Panc1 (cell line): ENCODE measurements around the gene IGFBP5. TPM values are rescaled to one million over a fixed set of nuclear protein-coding genes. Genes with fewer than 3 reads are reported as not detected.

Experiments
- ATAC-seq: fragments of 200-7000 bp; cut with Tn5 transposase; 2 replicates; pipeline ENCODE4 v1.9.1; 2020; ENCODE audit warnings: mild to moderate bottlenecking, moderate library complexity
- BruUV-seq: library from RNA; stranded (reverse); fragments of 400-500 nt; replicated peaks from 2 replicates; lab custom pipeline; 2021; lab: Mats Ljungman, UMichigan
- CTCF ChIA-PET: fragments of 300-600 bp; sonication (Branson Sonifier 250); formaldehyde crosslinking; loops from one replicate; lab custom pipeline; 2022; ENCODE audit warnings: antibody characterized with exemption; lab: Charles Lee
- POLR2A ChIA-PET: fragments of 300-600 bp; sonication (Branson Sonifier 250); formaldehyde crosslinking; loops from one replicate; lab custom pipeline; 2022; ENCODE audit warnings: antibody characterized with exemption; lab: Charles Lee
- DNase-seq: peaks from one replicate; pipeline ENCODE4 v3.0.0-alpha.2; 2010; ENCODE audit warnings: low read depth, low spot score
- H3K27ac ChIP-seq: 2 replicates; pipeline ENCODE4 v1.5.1; 2011; ENCODE audit warnings: mild to moderate bottlenecking, low read length, inconsistent platforms
- H3K27me3 ChIP-seq: fragments of 200-500 bp; sonication (Bioruptor generic); 2 replicates; pipeline ENCODE4 v1.6.0; 2014; ENCODE audit warnings: low read length, inconsistent platforms; ENCODE audit not compliant: control insufficient read depth, insufficient read depth
- H3K36me3 ChIP-seq: fragments of 200-500 bp; sonication (Bioruptor generic); 2 replicates; pipeline ENCODE4 v1.5.1; 2014; ENCODE audit warnings: inconsistent platforms, mild to moderate bottlenecking, low read length, moderate library complexity; ENCODE audit not compliant: control insufficient read depth, insufficient read depth
- H3K4me1 ChIP-seq: 2 replicates; pipeline ENCODE4 v1.5.1; 2011; ENCODE audit warnings: inconsistent platforms, mild to moderate bottlenecking, low read length, moderate library complexity; ENCODE audit not compliant: control insufficient read depth, insufficient read depth
- H3K4me3 ChIP-seq, 2 experiments: 2 replicates each; pipeline ENCODE4 v1.5.1; 2011 to 2012; ENCODE audit warnings: low read depth in 2 of 2, low read length in 2 of 2, mild to moderate bottlenecking in 2 of 2, inconsistent platforms in 1 of 2, moderate library complexity in 1 of 2
- H3K9me3 ChIP-seq: fragments of 200-500 bp; sonication (Bioruptor generic); 2 replicates; pipeline ENCODE4 v1.5.1; 2014; ENCODE audit warnings: low read depth, mild to moderate bottlenecking, inconsistent platforms, low read length, moderate library complexity; ENCODE audit not compliant: control insufficient read depth, insufficient read depth
- POLR2AphosphoS5 ChIP-seq: IDR thresholded peaks from 2 replicates; pipeline ENCODE4 v1.6.1; 2012; ENCODE audit warnings: mild to moderate bottlenecking, low read depth, low read length, moderate library complexity
- SIN3A ChIP-seq: IDR thresholded peaks from 2 replicates; pipeline ENCODE4 v1.6.1; 2012; ENCODE audit warnings: low read depth, mild to moderate bottlenecking, low read length, moderate library complexity, borderline replicate concordance; ENCODE audit not compliant: insufficient read depth
- TCF7L2 ChIP-seq: IDR thresholded peaks from 2 replicates; pipeline ENCODE4 v1.6.1; 2011; ENCODE audit warnings: mild to moderate bottlenecking, low read depth, low read length, inconsistent platforms
- in situ Hi-C: cut with HindIII; loops from 2 replicates; pipeline ENCODE4 v1.10.0; 2016; ENCODE audit warnings: low sequenced_read_pairs, low pct_unique_long_range_greater_than_20kb
- intact Hi-C: fragments of 100-400 bp; cut with micrococcal nuclease; formaldehyde crosslinking; loops from one replicate; pipeline ENCODE4 v1.10.0; 2022; ENCODE audit not compliant: unreplicated experiment
- total RNA-seq: library from RNA; stranded (reverse); gene quantifications from one replicate; pipeline ENCODE4 v1.2.1, GENCODE V29; 2021; ENCODE audit not compliant: unreplicated experiment
- TF ChIP-seq, protein P1 (sequence below), 2 experiments: IDR thresholded peaks; 2 replicates each; pipeline ENCODE4 v1.6.1; 2011 to 2012; ENCODE audit warnings: low read depth in 2 of 2, control low read depth in 1 of 2, low read length in 1 of 2, mild to moderate bottlenecking in 1 of 2, moderate library complexity in 1 of 2; ENCODE audit not compliant: insufficient read depth in 1 of 2
- TF ChIP-seq, protein P2 (sequence below): fragments of 450-650 bp; IDR thresholded peaks from 2 replicates; pipeline ENCODE4 v1.5.1; 2017; ENCODE audit warnings: mild to moderate bottlenecking

Gene IGFBP5
- total RNA-seq, 1 experiment from 2014 or later: 1.9 TPM

DNA sequence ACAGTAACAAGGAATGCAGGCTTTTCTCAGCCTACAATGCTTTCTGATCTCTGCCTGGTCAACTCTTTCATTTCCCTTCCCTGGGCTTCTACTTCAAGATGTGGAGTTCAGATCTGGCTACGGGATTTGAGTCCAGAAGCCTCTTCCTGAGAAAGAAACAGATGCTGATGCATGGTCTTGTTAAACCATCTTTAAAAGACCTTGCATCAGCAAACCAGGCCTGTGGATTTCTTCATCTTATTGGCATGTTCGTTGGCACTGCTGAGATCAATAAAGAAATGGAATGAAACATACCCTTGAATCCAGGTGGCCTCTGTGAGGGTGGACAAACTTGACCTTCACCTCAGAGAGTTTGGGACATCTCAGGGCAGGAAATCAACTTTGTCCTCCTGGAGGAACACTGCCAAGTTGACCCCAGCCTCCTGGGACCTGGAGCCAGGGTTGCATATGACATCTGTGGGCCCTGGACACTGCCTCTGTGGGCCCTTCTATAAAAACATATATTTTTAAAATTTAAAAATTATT is 40.8 kb downstream of the IGFBP5 start:
- CTCF ChIA-PET: interaction anchor here (0.7 kb wide), 1 partner anchor 9 kb away, joined by 3 read pairs; no protein-coding TSS in a partner anchor
- no peak overlapping the region for H3K4me3 ChIP-seq
- TF ChIP-seq SIN3A: no peak
- TF ChIP-seq, protein P1, sequence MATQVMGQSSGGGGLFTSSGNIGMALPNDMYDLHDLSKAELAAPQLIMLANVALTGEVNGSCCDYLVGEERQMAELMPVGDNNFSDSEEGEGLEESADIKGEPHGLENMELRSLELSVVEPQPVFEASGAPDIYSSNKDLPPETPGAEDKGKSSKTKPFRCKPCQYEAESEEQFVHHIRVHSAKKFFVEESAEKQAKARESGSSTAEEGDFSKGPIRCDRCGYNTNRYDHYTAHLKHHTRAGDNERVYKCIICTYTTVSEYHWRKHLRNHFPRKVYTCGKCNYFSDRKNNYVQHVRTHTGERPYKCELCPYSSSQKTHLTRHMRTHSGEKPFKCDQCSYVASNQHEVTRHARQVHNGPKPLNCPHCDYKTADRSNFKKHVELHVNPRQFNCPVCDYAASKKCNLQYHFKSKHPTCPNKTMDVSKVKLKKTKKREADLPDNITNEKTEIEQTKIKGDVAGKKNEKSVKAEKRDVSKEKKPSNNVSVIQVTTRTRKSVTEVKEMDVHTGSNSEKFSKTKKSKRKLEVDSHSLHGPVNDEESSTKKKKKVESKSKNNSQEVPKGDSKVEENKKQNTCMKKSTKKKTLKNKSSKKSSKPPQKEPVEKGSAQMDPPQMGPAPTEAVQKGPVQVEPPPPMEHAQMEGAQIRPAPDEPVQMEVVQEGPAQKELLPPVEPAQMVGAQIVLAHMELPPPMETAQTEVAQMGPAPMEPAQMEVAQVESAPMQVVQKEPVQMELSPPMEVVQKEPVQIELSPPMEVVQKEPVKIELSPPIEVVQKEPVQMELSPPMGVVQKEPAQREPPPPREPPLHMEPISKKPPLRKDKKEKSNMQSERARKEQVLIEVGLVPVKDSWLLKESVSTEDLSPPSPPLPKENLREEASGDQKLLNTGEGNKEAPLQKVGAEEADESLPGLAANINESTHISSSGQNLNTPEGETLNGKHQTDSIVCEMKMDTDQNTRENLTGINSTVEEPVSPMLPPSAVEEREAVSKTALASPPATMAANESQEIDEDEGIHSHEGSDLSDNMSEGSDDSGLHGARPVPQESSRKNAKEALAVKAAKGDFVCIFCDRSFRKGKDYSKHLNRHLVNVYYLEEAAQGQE (IDR thresholded peaks at IDR 0.05; ENCODE audit: insufficient read depth in 1 of 2, low read depth in 2 of 2, low read length in 1 of 2): no peak
- TF ChIP-seq, protein P2, sequence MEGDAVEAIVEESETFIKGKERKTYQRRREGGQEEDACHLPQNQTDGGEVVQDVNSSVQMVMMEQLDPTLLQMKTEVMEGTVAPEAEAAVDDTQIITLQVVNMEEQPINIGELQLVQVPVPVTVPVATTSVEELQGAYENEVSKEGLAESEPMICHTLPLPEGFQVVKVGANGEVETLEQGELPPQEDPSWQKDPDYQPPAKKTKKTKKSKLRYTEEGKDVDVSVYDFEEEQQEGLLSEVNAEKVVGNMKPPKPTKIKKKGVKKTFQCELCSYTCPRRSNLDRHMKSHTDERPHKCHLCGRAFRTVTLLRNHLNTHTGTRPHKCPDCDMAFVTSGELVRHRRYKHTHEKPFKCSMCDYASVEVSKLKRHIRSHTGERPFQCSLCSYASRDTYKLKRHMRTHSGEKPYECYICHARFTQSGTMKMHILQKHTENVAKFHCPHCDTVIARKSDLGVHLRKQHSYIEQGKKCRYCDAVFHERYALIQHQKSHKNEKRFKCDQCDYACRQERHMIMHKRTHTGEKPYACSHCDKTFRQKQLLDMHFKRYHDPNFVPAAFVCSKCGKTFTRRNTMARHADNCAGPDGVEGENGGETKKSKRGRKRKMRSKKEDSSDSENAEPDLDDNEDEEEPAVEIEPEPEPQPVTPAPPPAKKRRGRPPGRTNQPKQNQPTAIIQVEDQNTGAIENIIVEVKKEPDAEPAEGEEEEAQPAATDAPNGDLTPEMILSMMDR: no peak
- ATAC-seq (no peak), DNase-seq (no peak)
- in situ Hi-C loops (no loop called here), intact Hi-C loops (no loop called here)
- H3K36me3 ChIP-seq: no peaks in the 10 kb centered on the region
- H3K4me1 ChIP-seq: no peaks in the 10 kb centered on the region
- H3K9me3 ChIP-seq: no peaks in the 10 kb centered on the region
- BruUV-seq: no TSS peak
- POLR2A ChIA-PET: no interaction called here
- H3K27me3 ChIP-seq: no peaks in the 10 kb centered on the region
- H3K27ac ChIP-seq: no peak overlapping the region

- Histone ChIP-seq H3K36me3 (no peaks in the 10 kb centered on the region), H3K27me3 (no peaks in the 10 kb centered on the region), H3K4me1 (no peaks in the 10 kb centered on the region), H3K27ac (no peak overlapping the region), H3K9me3 (no peaks in the 10 kb centered on the region), H3K4me3 (no peak overlapping the region)
- intact Hi-C loops: no loop called here
- ChIA-PET CTCF (interaction anchor here (0.7 kb wide), 1 partner anchor 9 kb away, joined by 3 read pairs; no protein-coding TSS in a partner anchor), POLR2A (no interaction called here)
- DNase-seq: no peak
- TF ChIP-seq, protein P1 (IDR thresholded peaks at IDR 0.05; ENCODE audit: insufficient read depth in 1 of 2, low read depth in 2 of 2, low read length in 1 of 2): no peak
- no peak for TF ChIP-seq SIN3A
- no peak for TF ChIP-seq TCF7L2
- TF ChIP-seq, protein P2: no peak
- no peak for TF ChIP-seq POLR2AphosphoS5
- no TSS peak for BruUV-seq
- in situ Hi-C loops: no loop called here
- no peak for ATAC-seq
Measured at GRCh38 chr2:216653931-216654365, 41.4 kb downstream of the IGFBP5 start.
